NCI-H1417 treated with DMSO at 0.1 percent for 48 hours (cell line): ENCODE results near the gene BLTP1.
A peak's percentile ranks its signal among the peaks of the same experiment; 100 is the strongest.
"Not testable (repeated sequence)": the region's sequence is repeated elsewhere in the genome, so short reads cannot be mapped to it uniquely, and the experiment has no call there.

Experiments used
- DNase-seq: peaks from one replicate; lab custom pipeline; 2025; lab: John Stamatoyannopoulos, UW

Gene BLTP1, protein sequence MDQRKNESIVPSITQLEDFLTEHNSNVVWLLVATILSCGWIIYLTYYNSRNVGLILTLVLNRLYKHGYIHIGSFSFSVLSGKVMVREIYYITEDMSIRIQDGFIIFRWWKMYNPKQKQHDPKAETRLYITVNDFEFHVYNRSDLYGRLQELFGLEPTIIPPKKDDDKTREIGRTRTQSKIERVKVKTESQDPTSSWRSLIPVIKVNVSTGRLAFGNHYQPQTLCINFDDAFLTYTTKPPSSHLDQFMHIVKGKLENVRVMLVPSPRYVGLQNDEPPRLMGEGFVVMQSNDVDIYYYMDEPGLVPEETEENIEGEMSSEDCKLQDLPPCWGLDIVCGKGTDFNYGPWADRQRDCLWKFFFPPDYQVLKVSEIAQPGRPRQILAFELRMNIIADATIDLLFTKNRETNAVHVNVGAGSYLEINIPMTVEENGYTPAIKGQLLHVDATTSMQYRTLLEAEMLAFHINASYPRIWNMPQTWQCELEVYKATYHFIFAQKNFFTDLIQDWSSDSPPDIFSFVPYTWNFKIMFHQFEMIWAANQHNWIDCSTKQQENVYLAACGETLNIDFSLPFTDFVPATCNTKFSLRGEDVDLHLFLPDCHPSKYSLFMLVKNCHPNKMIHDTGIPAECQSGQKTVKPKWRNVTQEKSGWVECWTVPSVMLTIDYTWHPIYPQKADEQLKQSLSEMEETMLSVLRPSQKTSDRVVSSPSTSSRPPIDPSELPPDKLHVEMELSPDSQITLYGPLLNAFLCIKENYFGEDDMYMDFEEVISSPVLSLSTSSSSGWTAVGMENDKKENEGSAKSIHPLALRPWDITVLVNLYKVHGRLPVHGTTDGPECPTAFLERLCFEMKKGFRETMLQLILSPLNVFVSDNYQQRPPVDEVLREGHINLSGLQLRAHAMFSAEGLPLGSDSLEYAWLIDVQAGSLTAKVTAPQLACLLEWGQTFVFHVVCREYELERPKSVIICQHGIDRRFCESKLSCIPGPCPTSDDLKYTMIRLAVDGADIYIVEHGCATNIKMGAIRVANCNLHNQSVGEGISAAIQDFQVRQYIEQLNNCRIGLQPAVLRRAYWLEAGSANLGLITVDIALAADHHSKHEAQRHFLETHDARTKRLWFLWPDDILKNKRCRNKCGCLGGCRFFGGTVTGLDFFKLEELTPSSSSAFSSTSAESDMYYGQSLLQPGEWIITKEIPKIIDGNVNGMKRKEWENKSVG (N-terminal part only)

DNA sequence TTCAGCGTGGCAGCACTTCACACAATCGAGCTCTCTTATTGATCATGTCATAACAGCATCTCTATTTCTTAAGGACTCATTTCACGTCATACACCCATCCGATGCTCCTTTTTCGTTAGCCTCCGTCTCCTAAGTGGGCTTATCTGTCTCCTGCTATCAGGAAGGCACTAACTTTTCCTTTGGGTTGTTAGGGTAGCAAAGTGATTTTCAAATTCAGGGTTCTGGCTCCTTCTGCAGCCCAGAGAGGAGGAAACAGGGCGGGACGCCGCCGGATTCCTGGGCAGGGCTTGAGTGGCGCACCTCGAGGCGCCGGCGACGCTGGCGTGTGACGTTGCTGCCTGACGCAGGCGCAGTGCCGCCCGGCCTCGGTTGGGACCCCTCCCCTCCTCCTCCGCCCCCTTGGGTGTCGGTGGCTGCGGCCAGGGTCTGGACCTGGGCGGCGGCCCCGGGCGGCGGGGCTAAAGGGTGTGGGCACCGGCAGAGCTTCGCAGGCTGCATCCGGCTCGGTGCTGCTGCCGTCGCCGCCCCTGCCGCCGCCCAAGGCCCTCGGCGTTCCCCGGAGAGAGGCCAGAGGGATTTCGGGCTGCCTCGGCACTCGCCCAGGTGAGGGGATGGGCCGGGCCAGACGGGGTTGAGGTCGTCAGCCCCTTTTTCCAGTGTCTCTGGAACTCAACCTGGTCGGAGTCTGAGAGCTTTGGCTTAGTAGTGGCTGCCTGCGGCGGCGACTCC, at the start of gene BLTP1:
BLTP1 (plus strand) TSS at position 350 of the 729 bp plus-strand sequence. CDS start 18,317 bp downstream, outside the sequence.
- peak; percentile 37 for DNase-seq

DNA sequence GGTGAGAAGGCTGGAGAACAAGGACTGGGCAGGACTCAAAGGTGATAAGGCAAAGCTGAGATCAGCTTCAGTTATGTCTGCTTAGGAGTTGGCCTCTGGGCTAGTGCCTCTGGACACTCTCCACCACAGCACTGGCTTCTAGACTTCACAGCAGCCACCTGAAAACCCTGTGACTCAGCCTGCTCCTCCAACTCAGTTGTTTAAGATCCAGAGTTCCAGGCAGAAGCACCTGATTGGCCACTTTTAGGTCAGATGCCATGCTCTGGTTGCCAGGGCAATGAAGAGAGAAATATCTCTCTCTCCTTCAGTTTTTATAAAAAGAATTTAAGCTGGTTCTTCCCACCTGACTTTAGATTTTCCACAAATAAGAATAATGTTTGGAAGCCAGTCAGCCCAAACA, 47.9 kb upstream of the BLTP1 start:
- no peak for DNase-seq

DNA sequence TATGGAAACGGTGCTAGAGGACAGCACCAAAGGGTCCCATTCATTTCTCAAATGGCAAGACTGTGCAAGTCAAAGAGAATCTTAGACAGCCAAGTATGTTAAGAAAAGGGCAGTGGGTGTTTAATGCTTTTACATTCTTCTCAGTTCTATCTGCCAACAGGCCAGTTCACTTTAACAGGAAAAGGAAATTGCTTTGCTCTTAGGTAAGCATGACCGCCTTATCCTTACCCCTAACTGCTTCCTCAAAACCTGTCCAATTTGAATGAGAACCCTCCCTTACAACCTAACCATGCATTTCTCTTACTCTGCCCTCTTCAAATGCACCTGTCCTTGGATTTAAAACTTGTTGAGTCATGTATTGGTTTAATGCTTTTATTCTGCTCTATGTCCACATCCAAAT, 44.5 kb upstream of the BLTP1 start:
- no peak for DNase-seq

DNA sequence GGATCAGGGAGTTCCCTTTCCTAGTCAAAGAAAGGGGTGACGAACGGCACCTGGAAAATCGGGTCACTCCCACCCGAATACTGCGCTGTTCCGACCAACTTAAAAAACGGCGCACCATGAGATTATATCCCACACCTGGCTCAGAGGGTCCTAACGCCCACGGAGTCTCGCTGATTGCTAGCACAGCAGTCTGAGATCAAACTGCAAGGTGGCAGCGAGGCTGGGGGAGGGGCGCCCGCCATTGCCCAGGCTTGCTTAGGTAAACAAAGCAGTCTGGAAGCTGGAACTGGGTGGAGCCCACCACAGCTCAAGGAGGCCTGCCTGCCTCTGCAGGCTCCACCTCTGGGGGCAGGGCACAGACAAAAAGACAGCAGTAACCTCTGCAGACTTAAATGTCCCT, 41.8 kb upstream of the BLTP1 start:
- DNase-seq, result not testable (repeated sequence)

DNA sequence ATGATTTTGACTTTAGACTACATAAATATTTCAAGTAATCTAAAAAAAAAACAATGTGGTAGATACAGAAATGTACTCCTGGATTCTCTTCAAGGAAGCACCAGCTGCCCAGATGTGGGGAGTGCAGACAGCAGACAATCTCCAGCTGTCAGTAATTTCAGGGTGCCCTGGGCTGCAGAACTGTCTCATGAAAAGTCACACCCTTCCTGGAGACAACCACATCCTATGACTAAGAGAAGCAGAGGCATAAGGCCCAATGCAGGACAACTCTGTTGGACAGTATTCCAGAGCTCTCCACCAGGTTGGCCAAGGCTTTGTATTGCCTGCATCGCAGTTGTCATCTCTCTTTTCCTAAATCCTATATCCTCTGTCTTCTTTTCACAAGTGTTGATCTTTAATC, 34.4 kb upstream of the BLTP1 start:
- no peak for DNase-seq

DNA sequence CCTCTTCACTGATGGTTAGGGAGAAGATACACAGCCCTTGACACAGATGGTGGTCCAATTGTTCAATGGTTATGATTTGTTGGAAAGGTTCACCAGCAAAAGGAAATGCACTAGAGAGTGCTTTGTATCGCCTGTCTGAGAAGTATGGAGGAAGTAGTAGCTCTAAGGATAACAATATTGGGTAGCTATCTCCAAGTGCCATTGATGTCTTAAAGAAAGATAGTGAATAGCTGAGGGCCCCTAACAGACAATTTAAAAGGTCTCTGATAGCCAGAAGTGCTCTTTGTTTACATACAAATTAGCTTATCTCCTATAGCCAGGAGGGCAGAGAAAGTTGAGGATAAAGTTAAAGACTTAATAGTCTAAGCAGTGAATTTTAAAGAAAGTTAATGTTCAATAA, 33.9 kb upstream of the BLTP1 start:
- DNase-seq, result no peak

DNA sequence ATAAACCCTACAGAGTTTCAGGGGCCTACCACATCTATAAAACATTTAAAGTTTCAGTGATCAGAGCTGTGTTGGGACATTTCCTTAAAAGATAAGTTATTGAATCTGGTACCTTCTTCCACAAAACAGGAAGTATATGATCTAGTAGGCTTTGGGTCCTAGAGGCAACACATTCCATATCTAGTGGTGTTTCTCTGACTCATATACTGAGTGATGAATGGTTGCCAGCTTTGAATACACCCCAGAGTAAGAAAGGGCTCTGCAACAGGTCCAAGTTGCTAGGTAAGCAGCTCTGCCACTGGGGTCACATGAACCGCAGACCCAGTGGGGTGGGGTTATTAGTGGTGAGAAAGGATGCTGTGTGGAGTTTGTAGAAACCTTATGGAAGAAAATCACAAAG, 32.4 kb upstream of the BLTP1 start:
- no peak for DNase-seq

DNA sequence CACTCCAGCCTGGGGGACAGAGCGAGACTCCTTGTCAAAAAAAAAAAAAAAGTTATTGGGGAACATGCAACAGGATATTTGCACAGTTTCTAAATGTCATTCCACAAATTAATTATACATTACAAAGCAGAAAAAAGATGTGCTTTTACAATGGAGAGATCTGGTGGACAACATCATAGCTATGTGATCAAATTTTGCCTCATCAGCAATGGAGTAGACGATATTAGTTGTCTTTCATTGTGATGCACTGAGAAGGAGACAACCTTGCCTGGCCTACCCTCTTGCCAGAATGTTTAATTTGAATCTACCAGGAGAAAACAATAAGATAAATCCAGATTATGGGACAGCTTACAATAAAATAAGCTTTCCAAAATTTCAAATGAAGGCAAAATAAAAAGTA, 30.5 kb upstream of the BLTP1 start:
- DNase-seq, result no peak

DNA sequence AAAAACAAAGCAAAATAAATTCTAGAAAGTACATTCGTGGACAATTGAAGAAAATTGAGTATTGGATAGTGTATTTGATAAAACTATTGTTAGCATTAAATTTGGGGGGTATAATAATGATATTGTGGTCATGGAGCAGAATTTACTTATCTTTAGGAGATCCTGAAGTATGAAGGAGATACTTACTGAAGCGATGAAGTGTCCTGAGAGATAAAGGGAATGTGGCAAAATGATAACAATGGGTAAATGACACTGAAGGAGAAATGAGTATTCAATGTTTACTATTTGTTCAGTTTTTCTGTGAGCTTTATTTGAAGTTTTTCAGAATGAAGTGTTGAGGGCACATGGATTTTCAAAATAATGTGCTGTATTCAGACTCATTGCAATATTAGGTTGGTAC, 30.0 kb upstream of the BLTP1 start:
- DNase-seq, result no peak

DNA sequence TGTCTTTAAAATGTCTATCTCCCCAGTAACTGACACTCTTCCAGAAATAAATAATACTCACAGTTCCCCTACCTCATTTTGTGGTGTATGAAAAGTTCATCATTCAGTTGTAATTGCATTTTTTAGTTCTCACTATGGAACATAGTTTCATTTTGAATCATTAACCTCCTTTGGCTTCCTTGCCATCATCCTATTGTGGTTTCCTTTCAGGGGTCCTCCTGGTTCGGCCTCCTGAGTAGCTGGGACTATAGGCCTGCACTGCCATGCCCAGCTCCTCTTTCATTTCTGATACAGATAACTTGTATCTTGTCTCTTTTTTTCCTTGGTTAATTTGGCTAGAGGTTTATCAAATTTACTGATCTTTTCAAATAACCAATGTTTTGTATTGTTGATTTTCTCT, 23.1 kb upstream of the BLTP1 start:
- DNase-seq, result no peak

DNA sequence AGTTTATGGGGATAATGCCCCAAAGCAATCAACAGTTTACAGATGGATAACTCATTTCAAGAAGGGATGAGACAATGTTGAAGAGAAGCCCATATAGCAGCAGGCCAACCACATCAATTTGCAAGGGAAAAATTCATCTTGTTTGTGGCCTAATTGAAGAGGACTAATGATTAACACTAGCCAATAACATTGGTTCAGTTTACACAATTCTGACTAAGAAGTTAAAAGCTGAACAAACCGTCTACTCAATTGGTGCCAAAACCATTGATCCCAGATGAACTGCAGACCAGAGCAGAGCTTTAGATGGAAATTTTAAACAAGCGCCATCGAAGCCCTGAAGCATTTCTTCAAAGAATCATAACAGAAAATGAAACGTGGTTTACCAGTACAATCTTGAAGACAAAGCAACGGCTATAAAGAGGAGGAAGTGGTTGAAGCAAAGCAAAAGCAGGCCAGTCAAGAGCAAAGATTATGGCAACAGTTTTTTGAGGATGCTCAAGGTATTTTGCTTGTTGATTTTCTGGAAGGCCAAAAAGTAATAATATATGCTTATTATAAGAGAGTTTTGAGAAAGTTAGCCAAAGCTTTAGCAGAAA, 20.5 kb upstream of the BLTP1 start:
- no peak for DNase-seq

DNA sequence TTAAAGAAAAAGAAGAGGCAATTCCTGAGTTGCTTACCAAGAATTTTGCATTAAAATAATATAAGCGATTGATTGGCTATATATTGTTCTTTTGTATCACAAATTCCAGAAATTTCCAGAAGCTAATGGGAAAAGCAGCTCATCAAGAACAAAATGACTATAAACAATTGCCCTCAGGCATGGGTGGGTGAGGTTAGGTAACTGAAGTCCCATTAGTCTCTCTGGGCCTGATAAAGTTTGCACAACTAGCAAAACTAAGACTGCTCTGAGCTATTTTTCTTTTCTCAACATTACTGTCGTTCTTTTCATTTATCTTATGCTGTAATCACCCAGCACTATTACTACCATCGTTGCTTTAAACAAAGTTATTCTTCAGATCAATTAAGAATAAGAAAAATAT, 19.2 kb upstream of the BLTP1 start:
- no peak for DNase-seq

DNA sequence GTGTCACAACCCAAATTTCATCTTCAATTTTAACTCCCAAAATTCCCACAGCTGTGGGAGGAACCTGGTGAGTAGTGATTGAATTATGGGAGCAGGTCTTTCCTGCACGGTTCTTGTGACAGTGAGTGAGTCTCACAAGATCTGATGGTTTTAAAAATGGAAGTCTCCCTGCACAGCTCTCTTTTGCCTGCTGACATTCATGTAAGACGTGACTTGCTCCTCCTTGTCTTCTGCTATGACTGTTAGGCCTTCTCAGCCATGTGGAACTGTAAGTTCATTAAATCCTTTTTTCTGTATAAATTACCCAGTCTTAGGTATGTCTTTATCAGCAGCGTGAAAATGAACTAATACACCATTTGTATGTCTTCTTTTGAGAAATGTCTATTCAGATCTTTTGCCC, 13.0 kb upstream of the BLTP1 start:
- DNase-seq, result no peak

DNA sequence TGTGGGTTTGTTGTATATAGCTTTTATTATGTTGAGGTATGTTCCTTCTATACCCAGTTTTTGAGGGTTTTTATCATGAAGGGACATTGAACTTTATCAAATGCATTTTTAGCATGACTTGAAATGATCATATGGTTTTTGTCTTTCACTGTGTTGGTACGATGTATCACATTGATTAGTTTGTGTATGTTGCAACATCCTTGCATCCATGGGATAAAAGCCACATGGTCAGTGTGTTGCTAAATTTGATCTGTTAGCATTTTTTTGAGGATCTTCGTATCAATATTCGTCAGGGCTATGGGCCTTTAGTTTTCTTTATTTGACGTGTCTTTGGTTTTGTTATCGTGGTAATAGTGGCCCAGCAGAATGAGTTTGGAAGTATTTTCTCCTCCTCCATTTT, 11.3 kb upstream of the BLTP1 start:
- no peak for DNase-seq

DNA sequence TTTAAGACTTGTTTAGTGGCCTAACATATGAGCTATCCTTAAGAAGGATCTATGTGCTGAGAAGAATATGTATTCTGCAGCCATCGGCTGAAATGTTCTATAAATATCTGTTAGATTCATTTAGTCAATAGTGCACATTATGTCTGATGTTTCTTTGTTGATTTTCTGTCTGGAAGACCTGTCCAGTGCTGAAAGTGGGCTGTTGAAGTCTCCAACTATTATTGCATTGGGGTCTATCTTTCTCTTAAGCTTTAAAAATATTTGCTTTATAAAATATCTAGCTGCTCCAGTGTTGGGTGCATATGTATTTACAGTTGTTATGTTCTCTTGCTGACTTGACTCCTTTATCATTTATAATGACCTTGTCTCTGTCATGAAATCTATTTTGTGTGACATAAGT, 9.4 kb upstream of the BLTP1 start:
- DNase-seq, result no peak

DNA sequence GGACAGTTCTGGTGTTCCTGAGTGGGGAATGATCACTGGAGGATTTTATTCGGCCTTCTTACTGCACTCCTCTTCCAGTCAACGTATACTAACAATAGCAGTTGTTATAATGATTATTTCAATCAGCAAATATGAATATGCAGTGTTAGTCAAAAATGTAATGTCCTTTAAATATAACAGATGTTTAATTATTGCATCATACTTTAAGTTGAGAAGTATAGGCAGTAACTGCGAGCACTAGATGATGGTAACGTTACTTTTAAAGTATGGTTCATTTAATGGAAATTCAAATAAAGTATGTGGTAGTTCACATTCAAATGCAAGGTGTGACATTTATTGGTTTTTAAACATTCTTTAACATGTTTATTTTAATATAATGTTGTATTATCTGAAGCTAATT, 5.5 kb upstream of the BLTP1 start:
- DNase-seq, result no peak

DNA sequence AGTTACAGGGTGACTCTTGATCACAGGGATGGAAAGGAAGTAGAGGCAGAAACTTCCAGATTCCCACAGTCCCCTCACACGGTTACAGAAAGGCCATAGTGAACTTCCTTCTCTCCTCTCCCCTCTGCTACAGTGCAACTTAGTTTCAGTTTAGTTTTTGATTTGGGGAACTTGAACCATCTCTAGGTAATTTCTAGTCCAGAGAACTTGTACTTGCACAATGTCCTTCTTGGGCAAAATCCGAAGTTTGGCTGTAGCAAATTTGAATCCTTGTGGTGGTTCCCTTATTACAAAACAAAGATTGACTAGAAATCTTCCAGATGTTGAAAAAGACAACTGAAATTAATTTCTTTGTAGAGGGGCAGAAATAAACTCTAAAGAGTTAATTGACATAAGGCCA, 1.2 kb upstream of the BLTP1 start:
- DNase-seq, result no peak

DNA sequence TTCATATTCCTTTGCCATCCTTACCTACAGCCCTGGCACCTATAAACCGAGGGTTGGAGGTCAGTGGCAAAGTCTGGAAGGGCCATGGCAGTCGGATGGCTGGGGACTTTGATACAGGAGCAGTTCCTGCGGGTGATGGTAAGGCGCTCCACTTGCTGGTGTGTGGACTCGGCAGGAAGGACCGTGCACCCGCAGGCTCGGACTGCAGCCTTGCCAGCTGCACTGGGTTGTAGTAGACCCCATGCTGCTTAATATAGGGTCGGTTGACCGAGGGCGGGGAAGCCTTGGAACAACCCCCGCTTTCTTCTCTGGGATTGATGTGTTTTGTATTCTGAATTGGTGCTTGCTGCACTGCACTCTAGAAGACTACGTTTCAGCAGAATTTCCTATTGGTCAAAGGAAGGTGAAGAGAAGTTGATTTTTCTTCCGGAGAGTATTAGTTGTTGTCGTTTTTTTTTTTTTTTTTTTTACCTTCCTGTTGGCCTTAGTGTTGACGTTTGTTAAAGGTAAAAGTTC, 638 bp downstream of the BLTP1 start:
- DNase-seq, result no peak

DNA sequence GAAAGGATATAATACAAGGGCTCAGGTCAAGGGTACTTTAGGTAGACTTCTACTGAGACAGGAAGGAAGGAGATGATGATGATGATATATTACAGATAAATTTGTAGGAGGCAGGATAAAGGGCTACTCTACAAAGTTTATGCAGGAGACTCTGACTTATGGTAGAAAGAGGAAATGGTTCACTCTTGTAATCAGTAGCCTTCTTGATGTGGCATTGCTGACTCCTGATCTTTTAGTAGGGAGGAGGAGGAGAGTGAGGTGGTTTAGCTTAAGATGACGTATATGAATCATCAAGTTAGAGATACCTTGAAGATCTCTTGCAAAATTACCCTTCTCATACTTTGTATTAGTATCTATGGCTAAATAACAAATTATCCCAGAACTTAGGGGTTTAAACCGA, 4.7 kb downstream of the BLTP1 start:
- DNase-seq, result no peak

DNA sequence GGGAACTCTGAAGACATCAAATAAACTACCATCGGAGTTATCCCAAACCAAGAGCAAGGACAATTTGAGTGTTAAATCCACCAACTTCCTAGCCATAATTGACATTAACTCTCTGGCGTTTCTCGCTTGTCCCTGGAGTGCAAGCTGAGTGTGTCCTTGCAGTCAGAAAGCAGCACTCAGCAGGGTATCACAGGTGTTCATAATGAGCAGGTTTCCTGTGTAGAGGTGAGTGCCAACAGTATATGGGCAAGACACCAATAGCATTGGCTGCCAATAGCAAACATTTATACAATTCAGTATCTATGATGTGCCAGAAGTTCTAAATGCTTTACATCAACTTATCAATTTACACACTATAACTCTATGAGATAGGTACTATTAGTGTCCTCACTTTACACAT, 11.2 kb downstream of the BLTP1 start:
- DNase-seq, result no peak

DNA sequence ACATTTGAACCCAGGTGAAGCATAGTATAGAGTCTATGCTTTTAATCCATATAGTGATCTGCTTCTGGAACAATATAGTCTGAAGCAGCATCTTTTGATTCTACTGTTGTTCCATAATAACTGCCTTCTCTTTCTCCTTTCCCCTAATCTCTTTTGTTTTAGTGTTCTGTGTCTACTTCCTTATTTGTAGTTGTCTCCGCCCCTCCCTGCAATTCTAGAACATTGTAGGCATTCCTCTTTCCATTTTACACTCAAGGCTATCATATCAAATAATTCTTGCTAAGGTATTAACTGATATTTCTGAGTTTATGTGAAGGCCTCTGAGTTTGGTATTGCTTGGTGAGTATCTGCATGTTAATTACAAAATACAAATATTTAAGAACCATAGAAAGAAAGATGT, 11.6 kb downstream of the BLTP1 start:
- no peak for DNase-seq
